NCI-H1105 (cell line): Measurements from ENCODE around the gene MRPS18B.
A peak's percentile ranks its signal among the peaks of the same experiment; 100 is the strongest.
"Not testable (repeated sequence)": the region's sequence is repeated elsewhere in the genome, so short reads cannot be mapped to it uniquely, and the experiment has no call there.

Experiments
- DNase-seq: peaks from one replicate; lab custom pipeline; 2025; lab: John Stamatoyannopoulos, UW

Gene MRPS18B

GRCh38 chr6:30643656-30644055 is 26.0 kb downstream of the MRPS18B start:
- DNase-seq = no peak

- DNase-seq = no peak
These were observed 27.1 kb downstream of the MRPS18B start for GRCh38 chr6:30644769-30645168.

GRCh38 chr6:30645989-30646388 is 28.3 kb downstream of the MRPS18B start:
- DNase-seq = no peak

GRCh38 chr6:30646450-30647241 is 29.0 kb downstream of the MRPS18B start, which contains the start of gene C6orf136:
Gene C6orf136 (plus strand): TSS chr6:30647133. CDS start chr6:30647232, 99 bp downstream.
- peak; percentile 92 for DNase-seq

- peak; percentile 89 for DNase-seq
These were observed 29.8 kb downstream of the MRPS18B start for GRCh38 chr6:30647242-30648116.

GRCh38 chr6:30651143-30651542 is 33.5 kb downstream of the MRPS18B start:
- DNase-seq = no peak

- no peak for DNase-seq
These were observed 37.4 kb downstream of the MRPS18B start for GRCh38 chr6:30654798-30655742.

- DNase-seq = no peak
These were observed 38.1 kb downstream of the MRPS18B start for GRCh38 chr6:30655743-30656094.

- no peak for DNase-seq
These were observed 38.9 kb downstream of the MRPS18B start for GRCh38 chr6:30656513-30656912.

GRCh38 chr6:30657454-30657853 is 39.8 kb downstream of the MRPS18B start:
- no peak for DNase-seq

GRCh38 chr6:30657922-30658321 is 40.3 kb downstream of the MRPS18B start:
- not testable (repeated sequence) for DNase-seq

- no peak for DNase-seq
These were observed 47.5 kb downstream of the MRPS18B start for GRCh38 chr6:30664994-30665767.

- not testable (repeated sequence) for DNase-seq
These were observed 48.7 kb downstream of the MRPS18B start for GRCh38 chr6:30666300-30666699.

GRCh38 chr6:30670760-30671527 is 53.3 kb downstream of the MRPS18B start:
- no peak for DNase-seq

- DNase-seq = peak; percentile 95
These were observed 55.0 kb downstream of the MRPS18B start, which contains the start of gene DHX16 for GRCh38 chr6:30672445-30673253. Gene DHX16 (minus strand): TSS chr6:30673006. CDS start chr6:30672841, 165 bp downstream.
